Measurements from ENCODE around the gene EXOC1.
"Not testable (repeated sequence)": the region's sequence is repeated elsewhere in the genome, so short reads cannot be mapped to it uniquely, and the experiment has no call there.

EXOC1 gene

GRCh38 chr4:55853484-55854046 lies at the start of gene EXOC1:
Gene EXOC1, plus strand, starts transcription at chr4:55853648. Its CDS starts 4,676 bp downstream, at chr4:55858324.
- DNase-seq (ENCODE audit: low read depth): peak; percentile 96

GRCh38 chr4:55807556-55807955 lies 45.9 kb upstream of the EXOC1 start:
- no peak for DNase-seq (ENCODE audit: low read depth)

- no peak for DNase-seq (ENCODE audit: low read depth)
Measured at GRCh38 chr4:55808186-55808585, 45.3 kb upstream of the EXOC1 start.

DNA sequence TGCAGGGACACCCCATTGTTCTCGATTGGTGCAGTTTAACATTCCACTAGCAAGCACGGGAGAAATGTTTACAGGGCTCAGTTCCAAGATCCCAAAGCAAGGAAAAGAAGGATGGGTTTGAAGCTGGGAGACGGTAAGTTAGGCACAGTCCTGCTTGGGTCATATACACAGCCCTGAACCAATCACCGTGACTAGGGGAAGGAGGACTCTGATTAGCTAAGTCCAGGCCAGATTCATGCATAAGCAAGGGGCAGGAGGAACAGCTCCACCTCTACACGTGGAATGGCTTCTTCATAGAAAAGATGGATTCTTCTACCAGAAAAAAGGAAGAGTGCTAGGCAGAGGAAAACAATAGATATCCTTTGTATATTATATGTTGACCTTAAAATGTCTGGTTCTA lies 44.8 kb upstream of the EXOC1 start:
- no peak for DNase-seq (ENCODE audit: low read depth)

DNA sequence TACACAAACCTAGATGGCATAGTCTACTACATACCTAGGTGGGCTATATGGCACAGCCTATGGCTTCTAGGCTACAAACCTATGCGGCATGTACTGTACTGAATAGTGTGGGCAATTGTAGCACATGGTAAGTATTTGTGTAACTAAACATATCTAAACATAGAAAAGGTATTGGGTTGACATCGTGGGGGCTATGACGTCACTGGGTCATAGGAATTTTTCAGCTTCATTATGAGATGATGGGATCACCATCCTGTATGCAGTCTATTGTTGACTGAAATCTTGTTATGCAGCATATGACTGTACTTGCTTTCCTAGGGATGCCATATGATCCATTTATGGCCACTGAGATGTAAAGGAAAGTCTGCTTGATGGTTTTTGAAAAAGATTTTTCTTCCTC lies 35.8 kb upstream of the EXOC1 start:
- no peak for DNase-seq (ENCODE audit: low read depth)

DNA sequence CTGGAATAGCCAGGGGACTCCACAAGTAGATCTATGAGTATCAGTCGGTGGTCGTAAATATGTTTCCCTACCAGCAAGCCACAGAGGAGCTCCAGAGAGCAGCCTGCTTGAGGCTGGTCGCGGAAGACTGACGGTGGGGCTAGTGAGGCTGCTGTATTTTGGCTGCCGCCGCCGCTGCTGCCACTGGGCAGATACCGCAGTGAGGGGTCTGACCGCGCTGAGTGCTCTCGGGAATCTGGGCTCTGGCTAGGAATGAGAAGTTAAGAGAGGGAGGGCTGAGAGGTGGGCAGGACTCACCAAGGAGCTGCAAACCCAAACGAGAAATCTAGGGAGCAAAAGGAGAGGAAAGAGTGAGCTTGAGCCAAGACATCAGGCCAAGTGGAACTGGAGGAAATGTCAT lies 33.8 kb upstream of the EXOC1 start, which contains the start of gene EXOC1L:
EXOC1L (plus strand) TSS at position 157 of the 400 bp plus-strand sequence; CDS start at position 394, 237 bp downstream.
- peak; percentile 2 for DNase-seq (ENCODE audit: low read depth)

GRCh38 chr4:55820279-55820678 lies 33.2 kb upstream of the EXOC1 start:
- no peak for DNase-seq (ENCODE audit: low read depth)

GRCh38 chr4:55822329-55822728 lies 31.1 kb upstream of the EXOC1 start:
- DNase-seq (ENCODE audit: low read depth): no peak

- DNase-seq (ENCODE audit: low read depth): no peak
Measured at GRCh38 chr4:55824865-55825264, 28.6 kb upstream of the EXOC1 start.

DNA sequence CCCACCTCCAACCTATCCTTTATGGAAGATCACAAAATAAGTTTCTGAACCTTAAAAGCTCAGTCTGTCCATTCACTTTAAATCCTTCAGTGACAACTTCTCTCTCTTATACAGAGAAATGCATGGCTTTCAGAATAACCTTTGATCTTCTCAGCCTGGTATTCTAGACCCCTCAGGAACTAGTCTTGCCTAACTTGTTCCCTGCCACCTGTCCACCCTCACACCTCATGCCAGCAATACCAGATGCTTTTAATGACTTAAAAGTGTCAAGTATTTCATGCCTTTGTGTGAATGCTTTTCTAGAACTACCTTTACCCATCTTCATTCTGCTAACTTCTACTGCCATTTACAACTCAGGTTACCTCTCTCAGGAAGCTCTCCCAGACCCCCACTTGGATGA lies 26.5 kb upstream of the EXOC1 start:
- DNase-seq (ENCODE audit: low read depth): no peak

GRCh38 chr4:55827582-55827981 lies 25.9 kb upstream of the EXOC1 start:
- no peak for DNase-seq (ENCODE audit: low read depth)

DNA sequence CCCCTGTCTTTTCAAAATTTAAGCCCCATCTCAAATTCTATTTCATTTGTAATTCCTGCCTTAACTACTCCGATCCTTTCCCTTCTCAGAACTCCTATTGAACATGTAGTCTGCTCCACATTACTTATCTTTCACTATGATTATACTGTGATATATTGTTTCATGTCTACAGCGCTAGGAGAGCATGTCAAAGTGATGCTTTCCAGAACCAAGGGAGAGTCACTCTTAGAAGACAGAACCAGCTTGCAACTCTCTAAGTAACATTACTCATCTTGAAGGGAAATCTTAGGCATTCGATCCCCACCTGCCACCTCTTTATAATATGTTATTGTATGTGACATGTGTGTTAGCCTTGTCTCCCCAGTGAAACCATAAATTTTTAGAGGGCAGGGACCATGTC lies 23.4 kb upstream of the EXOC1 start:
- DNase-seq (ENCODE audit: low read depth): no peak

GRCh38 chr4:55830716-55831115 lies 22.7 kb upstream of the EXOC1 start:
- DNase-seq (ENCODE audit: low read depth): no peak

GRCh38 chr4:55834086-55834795 lies 19.2 kb upstream of the EXOC1 start:
- DNase-seq (ENCODE audit: low read depth): no peak

- no peak for DNase-seq (ENCODE audit: low read depth)
Measured at GRCh38 chr4:55837903-55838302, 15.5 kb upstream of the EXOC1 start.

DNA sequence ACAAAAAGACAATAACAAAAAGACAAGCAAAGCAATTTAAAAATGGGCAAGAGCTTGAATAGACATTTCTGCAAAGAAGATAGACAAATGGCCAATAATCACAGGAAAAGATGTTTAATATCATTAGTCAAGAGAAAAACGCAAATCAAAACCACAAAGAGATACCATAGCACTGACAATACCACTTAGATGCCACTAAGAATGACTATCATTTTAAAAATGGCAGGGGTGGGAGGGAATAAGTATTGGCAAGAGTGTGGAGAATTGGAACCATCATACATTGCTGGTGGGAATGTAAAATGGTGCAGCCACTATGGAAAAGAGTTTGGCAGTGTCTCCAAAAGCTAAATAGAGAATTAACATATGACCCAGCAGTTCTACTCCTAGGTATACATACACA lies 15.1 kb upstream of the EXOC1 start:
- no peak for DNase-seq (ENCODE audit: low read depth)

- DNase-seq (ENCODE audit: low read depth): no peak
Measured at GRCh38 chr4:55838952-55839351, 14.5 kb upstream of the EXOC1 start.

GRCh38 chr4:55840956-55841355 lies 12.5 kb upstream of the EXOC1 start:
- DNase-seq (ENCODE audit: low read depth): no peak

DNA sequence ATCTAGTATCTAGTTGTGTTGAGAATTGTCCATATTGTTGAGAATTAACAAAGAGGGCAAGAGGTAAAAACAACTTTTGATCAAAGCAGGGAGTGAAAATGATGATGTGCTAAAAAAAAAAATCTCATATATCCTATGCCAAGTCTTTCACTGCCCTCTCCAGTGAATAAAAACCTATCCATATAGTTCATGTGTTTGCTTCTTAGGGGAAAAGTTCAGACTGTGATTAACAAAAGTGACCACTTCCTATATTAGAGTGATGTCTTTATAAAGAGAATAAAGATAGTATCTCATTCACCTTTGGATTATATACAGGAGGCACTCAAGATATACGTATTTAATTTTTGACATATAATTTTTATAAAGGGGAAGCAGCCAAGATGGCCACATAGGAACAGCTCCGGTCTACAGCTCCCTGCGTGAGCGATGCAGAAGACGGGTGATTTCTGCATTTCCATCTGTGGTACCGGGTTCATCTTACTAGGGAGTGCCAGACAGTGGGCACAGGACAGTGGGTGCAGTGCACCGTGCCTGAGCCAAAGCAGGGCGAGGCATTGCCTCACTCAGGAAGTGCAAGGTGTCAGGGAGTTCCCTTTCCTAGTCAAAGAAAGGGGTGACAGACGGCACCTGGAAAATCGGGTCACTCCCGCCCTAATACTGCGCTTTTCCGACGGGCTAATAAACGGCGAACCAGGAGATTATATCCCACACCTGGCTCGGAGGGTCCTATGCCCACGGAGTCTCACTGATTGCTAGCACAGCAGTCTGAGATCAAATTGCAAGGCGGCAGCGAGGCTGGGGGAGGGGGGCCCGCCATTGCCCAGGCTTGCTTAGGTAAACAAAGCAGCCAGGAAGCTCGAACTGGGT lies 11.8 kb upstream of the EXOC1 start:
- DNase-seq (ENCODE audit: low read depth): not testable (repeated sequence)

DNA sequence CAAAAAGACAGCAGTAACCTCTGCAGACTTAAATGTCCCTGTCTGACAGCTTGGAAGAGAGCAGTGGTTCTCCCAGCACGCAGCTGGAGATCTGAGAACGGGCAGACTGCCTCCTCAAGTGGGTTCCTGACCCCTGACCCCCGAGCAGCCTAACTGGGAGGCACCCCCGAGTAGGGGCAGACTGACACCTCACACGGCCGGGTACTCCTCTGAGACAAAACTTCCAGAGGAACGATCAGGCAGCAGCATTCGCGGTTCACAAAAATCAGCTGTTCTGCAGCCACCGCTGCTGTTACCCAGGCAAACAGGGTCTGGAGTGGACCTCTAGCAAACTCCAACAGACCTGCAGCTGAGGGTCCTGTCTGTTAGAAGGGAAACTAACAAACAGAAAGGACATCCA lies 11.1 kb upstream of the EXOC1 start:
- DNase-seq (ENCODE audit: low read depth): not testable (repeated sequence)

GRCh38 chr4:55849724-55850123 lies 3.7 kb upstream of the EXOC1 start:
- no peak for DNase-seq (ENCODE audit: low read depth)

DNA sequence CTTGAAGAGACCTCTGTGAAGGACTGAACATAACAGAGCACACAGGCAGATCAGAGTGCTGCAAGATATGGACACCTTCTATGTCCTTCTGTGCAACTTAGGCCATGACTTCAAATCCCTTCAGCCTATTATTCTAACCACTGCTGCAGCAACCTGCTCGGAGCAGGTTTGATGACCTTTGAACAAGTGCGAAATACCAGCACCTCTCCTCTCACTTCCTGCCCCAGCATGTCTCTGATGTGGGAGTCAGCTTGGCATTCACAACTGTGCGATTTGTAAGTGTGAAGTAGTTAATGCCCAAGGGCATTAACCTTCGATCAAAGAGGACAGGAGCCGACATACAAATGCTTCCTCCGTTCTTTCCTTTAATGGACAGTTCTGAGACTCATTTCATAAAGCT lies 1.6 kb upstream of the EXOC1 start:
- no peak for DNase-seq (ENCODE audit: low read depth)

GRCh38 chr4:55854129-55854528 lies 681 bp downstream of the EXOC1 start:
- no peak for DNase-seq (ENCODE audit: low read depth)
